Renal cortex interstitium (tissue), 11 donors: ENCODE measurements around the gene AGPAT3. TPM values are rescaled to one million over a fixed set of nuclear protein-coding genes. Genes with fewer than 3 reads are reported as not detected.

Experiments
- DNase-seq, 11 donors: peaks; one replicate each; pipeline ENCODE4 v3.0.0-alpha.2; 2013; ENCODE audit warnings: low read depth in 9 of 11, low spot score in 4 of 11; ENCODE audit errors: extremely low read depth in 1 of 11
- polyA plus RNA-seq, 3 donors: library from polyadenylated mRNA; unstranded; fragments of 120-200 nt; gene quantifications; one replicate each; pipeline ENCODE4 v1.2.1, GENCODE V29; 2013; ENCODE audit not compliant: insufficient read length in 3 of 3

Gene AGPAT3
- polyA plus RNA-seq, 3 donors = 54.0 to 78.0 (median 60.4) TPM

DNA sequence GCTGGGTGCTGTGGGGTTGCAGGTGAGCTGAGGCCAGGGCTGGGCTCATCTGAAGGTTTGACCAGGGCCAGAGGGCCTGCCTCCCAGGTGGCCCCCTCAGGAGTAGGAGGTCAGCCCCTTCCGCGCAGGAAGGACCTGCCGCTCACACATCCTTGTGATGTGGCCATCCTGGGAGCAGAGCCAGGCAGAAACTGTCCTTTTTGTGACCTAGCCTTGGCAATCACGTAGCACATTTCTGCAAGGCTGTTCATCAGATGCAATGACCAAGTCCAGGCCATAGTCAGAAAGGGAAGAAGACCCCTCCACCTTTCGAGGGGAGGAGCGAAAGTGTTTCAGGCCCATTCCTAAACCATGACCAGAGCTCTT, 91.6 kb downstream of the AGPAT3 start:
- DNase-seq = peak in 1 of 11 donors; percentile 58

DNA sequence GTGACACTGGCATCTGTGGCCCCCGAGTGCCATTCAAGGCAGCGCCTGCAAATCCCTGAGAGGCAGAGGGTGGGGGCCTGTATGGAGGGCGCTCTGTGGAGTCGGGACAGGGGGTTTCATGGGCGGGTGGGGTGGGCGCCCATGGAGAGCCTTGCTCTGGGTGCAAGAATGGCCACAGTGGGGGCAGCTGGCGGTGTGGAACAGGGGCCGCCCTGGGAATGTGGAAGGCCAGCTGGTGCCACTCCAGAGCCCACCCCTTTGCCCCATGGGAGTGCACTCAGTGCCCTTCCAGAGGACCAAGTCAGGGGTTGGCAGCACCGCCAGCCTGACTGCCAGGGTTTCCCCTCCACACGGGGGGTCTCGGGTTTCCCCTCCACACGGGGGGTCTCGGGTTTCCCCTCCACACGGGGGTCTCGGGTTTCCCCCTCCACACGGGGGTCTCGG, 92.1 kb downstream of the AGPAT3 start:
- DNase-seq = no peak

DNA sequence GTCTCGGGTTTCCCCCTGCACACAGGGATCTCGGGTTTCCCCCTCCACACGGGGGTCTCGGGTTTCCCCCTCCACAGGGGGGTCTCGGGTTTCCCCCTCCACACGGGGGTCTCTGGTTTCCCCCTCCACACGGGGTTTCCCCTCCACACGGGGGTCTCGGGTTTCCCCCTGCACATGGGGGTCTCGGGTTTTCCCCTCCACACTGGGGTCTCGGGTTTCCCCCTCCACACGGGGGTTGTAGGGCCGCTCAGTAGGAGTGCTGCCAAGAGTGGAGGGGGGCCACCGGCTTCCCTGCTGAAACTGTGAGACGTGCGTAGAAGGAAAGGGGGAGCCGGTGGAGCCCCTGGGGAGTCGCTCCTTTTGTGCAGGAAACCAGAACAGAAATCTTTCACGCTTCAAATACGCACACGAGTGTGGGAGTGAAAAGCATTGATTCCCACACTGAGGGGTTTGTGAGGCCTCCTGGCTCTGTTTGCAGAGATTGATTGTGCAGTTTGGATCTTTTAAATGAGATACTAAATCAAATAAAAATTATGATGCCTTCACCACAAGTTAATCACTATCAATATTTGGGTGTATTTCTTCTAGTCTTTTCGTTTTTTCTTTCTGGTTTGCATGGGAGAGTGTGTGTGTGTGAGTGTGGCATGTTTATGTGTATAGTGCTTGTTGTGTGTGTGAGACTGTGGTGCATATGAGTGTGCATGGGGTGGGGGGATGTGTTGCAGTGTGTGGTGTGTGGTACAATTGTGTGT, 92.8 kb downstream of the AGPAT3 start:
- peak in 2 of 11 donors; percentile 55 to 71 for DNase-seq

DNA sequence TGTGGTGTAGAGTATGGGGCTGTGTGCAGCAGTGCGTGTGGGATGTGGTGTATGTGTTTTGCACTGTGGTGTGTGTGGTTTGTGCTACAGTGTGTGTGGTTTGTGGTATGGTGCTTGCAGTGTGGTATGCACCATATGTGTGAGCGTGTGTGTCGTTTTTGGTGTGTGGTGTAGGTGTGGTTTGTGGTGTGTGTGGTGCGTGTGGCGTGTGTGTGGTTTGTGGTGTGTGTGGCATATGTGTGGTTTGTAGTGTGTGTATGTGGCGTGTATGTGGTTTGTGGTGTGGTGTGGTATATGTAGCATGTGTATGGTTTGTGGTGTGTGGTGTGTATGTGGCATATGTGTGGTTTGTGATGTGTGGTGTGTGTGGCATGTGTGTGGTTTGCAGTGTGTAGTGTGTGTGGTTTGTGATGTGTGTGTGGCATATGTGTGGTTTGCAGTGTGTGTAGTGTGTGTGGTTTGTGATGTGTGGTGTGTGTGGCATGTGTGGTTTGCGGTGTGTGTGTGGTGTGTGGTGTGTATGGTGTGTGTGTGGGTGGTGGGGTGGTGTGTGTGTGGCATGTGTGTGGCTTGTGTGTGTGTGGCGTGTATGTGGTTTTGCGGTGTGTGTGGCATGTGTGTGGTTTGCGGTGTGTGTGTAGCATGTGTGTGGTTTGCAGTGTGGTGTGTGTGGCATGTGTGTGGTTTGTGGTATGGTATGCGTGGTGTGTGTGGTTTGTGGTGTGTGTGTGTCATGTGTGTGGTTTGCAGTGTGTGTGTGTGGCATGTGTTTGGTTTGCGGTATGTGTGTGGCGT, 93.5 kb downstream of the AGPAT3 start:
- no peak for DNase-seq

DNA sequence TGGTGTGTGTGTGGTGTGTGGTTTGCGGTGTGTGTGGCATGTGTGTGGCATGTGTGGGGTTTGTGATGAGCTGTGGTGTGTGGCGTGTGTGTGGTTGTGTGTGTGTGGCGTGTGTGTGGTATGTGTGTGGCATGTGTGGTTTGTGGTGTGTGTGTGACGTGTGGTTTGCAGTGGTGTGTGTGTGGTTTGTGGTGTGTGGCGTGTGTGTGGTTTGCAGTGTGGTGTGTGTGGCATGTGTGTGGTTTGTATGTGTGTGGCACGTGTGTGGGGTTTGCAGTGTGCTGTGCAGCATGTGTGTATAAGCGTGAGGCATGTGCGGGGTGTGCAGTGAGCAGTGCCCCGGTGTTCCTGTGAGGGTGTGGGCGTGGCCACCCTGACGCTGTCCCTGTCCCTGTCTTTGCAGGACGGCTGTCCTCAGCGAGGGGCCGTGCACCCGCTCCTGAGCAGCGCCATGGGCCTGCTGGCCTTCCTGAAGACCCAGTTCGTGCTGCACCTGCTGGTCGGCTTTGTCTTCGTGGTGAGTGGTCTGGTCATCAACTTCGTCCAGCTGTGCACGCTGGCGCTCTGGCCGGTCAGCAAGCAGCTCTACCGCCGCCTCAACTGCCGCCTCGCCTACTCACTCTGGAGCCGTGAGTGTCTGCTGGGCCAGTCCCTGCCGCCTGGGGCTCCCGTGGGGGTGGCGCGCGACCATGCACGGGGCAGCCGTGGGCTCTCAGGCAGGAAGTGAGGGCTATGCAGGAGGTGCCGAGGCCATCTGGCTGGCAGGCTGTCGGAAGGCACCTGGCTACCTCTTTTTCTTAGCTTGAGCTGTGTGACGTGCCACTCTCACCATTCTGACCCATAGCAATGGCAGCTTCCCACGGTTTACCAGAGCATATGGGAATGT, 94.5 kb downstream of the AGPAT3 start:
- DNase-seq = no peak

DNA sequence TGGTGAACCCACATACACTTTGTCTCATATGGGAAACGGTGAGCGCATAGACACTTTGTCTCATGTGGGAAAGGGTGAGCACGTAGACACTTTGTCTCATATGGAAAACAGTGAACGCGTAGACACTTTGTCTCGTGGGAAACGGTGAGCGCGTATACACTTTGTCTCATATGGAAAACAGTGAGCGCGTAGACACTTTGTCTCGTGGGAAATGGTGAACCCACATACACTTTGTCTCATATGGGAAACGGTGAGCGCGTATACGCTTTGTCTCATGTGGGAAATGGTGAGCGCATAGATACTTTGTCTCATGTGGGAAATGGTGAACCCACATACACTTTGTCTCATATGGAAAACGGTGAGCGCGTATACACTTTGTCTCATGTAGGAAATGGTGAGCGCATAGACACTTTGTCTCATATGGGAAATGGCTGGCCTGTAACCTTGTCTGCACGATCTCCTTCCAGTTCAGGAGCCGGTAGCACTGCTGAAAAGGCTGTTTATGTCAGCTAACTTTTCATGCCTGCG, 96.4 kb downstream of the AGPAT3 start:
- no peak for DNase-seq

DNA sequence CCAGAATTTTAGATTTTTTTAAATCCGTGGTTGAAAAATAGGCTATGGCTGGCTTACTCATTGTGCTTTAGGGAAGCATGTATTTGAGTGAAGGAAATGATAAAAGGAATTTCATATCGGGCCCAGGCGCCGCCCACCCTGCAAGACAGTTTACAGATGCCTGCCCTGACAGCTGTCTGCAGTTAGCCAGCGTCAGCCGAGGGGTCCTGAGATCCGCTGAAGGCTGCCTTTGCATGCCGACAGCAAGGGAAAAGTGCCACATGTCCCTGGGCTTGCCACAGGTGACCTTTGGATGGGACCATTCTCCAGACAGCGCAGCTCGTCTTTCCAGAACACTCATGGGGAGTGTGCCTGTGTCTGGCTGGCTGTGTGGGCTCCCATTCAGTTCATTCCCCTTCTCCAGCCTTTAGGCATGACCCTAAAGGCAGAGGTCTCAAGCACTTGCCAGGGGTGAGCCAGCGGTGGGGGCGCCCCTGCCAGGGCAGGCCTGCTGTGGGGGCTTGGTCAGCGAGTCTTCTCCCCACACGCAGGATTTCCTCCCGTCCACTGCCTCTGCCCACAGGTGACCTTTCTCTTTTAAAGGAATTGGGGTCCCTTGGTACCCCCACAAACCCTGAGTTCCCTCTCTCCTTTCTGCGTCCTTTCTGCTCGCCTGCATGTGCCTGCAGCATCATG, 101.0 kb downstream of the AGPAT3 start:
- DNase-seq = no peak

DNA sequence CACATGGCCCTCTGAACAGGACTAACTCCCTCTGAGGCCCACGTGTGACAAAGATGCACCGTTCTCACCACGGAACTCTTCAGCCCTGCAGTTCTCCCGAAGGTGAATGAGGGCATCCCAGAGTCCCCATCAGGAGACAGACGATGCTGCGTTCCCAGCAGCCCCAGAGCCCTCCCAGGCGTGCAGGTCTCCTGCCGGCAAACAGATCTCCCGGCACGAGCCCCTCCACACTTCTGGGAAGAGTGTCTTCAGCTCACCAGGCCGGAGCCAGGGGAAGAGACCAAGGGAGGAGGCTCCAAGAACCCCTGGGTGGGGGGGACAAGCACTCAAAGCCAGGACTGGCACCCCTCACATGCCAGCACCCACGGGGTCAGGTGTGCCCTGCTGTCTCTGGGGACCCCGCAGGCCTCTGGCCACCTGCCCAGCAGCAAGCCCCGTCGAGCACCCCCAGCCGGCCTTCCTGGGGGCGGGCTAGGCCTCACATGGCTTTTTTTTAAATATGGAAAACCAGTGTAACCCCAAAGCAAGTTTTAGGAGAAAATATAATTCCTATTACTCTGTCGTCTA, 102.0 kb downstream of the AGPAT3 start:
- no peak for DNase-seq

DNA sequence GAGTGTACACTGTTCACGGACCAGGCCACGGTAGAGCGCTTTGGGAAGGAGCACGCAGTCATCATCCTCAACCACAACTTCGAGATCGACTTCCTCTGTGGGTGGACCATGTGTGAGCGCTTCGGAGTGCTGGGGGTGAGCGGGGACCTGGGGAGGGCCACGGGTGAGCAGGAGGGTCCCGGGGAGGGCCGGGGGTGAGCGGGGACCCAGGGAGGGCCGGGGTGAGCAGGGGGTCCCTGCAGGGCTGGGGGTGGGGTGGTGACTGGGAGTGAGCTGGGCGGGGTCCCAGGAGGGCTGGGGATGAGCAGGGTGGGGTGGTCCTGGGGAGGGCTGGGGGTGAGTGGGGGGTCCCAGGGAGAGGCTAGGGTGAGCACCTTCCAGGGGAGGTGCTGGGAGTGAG, 103.0 kb downstream of the AGPAT3 start:
- no peak for DNase-seq

DNA sequence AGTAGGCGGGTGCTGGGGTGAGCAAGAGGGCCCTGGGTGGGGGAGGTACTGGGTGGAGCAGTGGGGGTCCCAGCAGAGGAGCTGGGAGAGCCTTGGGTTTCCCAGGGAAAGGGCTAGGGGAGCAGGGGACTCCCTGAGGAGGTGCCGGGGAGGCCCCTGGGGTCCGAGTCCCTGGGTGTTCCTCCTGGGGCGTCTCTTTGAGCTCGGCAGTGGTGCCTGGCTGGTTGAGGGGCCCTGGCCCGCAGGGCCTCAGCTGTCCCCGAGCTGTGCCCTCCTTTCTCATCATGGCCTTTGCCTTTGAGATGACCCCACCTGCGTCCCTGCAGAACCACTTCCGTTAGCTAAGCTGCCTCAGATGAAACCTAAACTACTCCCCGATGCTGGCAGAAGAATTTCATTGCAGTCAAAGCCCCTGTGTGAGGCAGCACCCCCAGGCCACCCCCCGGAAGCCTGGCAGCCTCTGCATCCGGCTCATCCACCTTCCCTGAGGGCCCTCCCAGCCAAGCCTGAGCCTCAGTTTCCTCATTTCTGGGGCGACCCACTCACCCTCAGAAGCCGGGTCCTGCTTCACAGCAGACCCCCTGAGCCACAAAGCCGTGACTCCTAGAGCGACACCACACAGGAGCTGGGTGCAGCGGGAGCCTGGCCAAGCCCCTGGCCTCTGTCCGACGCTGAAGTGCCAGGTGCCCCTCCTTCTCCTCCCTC, 103.5 kb downstream of the AGPAT3 start:
- no peak for DNase-seq

DNA sequence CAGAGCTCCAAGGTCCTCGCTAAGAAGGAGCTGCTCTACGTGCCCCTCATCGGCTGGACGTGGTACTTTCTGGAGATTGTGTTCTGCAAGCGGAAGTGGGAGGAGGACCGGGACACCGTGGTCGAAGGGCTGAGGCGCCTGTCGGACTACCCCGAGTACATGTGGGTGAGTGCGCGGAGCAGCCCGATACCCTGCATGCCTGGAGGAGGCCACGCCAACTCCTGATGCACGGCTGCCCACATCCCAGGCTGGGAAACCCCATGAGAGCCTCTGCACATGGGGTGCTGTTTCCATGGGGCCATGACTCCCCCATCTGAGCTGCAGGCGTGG, 104.1 kb downstream of the AGPAT3 start:
- no peak for DNase-seq

DNA sequence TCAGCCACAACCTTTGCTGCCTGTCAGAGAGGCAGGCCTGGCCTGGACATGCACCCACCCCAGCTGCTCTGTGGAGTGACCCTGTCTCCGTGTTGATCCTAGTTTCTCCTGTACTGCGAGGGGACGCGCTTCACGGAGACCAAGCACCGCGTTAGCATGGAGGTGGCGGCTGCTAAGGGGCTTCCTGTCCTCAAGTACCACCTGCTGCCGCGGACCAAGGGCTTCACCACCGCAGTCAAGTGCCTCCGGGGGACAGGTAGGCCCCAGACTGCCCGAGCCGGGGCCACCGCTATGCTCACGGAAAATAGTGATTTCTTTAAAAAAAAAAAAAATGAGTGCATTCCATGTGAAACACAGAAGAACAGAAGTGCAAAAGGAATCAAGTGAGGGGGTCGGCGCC, 105.5 kb downstream of the AGPAT3 start:
- DNase-seq = no peak

DNA sequence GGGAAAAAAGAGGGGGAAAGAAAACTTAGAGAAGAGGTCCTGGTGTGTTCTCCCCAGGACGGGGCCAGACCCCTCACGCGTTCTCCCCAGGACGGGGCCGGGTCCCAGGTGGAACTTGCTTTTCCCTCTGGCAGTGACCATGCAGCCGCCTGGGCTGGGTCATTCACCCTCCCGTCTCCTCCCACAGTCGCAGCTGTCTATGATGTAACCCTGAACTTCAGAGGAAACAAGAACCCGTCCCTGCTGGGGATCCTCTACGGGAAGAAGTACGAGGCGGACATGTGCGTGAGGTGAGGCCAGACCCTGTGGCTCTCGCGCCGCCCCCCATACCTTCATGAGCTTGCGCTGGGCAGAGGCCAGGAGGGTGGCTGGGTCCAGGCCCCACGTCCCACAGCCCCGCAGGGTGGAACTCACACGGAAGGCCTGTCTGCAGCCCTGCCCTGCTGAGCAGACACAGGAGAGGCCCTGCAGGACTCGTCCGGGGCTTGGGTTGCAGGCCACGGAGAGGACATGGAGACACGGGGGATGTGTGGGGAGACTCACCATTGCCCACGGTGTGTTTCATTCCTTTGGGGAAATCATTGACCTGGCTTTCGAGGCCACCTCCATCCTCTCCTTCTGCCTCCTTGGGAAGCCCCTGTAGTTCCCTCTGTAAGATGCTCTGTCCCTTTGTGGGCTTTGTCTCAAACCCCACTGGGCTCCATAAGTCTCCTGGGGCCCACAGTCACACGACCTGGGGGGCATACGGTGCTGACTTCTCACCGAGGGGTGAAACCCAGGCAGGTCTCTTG, 106.4 kb downstream of the AGPAT3 start:
- DNase-seq = no peak

DNA sequence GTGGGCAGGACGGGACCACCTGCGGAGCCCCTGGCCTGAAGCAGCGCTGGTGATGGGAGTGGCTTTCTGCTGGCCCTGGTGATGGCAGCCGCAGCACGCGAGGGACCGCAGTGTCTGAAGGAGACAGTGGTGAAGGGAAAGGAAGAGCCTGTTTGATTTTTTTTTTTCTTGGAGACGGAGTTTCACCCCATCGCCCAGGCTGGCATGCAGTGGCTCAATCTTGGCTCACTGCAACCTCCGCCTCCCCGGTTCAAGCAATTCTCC, 106.9 kb downstream of the AGPAT3 start:
- DNase-seq = no peak

DNA sequence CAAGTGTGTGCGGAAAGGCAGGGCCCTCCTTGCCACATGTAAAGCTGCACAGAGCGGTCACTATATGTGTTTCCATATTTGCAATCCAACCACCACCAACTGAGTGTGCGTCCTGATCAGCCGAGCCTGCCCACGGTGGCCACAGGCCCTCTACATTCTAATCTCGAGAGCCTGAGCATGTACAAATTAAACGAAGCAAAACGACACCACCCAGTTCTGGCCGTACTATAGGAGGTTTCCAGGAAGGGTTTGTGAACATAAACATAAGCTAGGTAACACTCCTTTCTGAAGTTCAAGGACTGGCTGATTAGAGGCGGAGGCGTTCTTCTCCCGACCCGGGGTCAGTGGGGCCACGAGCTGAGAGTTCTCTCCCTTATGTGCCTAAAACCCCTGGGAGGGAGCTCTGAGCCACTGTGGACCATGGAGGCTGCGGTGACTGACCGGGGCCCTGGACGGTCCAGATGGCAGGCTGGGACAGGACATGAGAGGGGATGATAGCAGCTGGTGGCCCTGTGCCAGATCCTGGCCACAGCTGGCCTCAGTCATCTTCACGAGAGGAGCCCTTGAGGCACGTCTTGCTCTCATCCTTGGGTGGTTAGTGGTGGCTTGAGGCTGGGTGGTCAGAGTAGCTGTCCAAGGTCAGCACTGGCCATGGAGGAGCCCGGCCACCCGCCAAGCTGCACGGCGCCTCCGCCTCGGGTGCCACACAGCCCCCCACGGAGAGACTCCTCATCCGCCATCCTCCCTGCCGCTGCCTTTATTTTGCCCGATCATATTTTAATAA, 108.0 kb downstream of the AGPAT3 start:
- DNase-seq = no peak

DNA sequence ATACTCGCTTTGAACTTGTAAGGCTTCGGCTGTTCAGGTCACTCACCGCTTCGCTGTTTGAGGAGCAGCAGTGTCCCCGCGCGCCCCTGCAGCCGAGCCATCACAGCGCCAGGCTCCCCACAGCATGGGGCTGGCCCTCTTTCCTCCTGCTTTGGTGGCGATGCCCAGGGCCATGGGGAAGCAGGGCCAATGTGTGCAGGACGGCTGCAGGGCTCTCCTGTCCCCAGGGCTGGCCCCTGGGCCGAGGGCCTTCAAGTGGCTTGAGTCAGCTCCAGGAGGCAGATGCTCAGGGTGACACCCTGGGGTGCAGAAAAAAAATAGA, 108.6 kb downstream of the AGPAT3 start:
- no peak for DNase-seq
